Left lung (tissue), 10 donors: ENCODE results near the gene TUT1. TPM values are rescaled to one million over a fixed set of nuclear protein-coding genes. Genes with fewer than 3 reads are reported as not detected.

Experiments
- ATAC-seq: fragments of 200-7000 bp; cut with Tn5 transposase; one replicate; pipeline ENCODE4 v1.9.1; 2020; ENCODE audit warnings: moderate library complexity
- DNase-seq, 4 donors: peaks; one replicate each; pipeline ENCODE4 v3.0.0-alpha.2; 2013 to 2020
- H3K27ac ChIP-seq, 2 donors: fragments of 200-600 bp; sonication (generic) in 1 of 2; one replicate each; pipeline versions ENCODE4 v1.5.0 to v1.8.0; 2020 to 2021
- H3K27me3 ChIP-seq, 2 donors: fragments of 200-600 bp; sonication (generic) in 1 of 2; one replicate each; pipeline versions ENCODE4 v1.5.0 to v1.8.0; 2020 to 2021
- H3K36me3 ChIP-seq, 2 donors: fragments of 200-600 bp; sonication (generic) in 1 of 2; one replicate each; pipeline versions ENCODE4 v1.5.0 to v1.8.0; 2020 to 2021
- H3K4me1 ChIP-seq, 2 donors: fragments of 200-600 bp; one replicate each; pipeline ENCODE4 v1.8.0; 2021
- H3K4me3 ChIP-seq, 2 donors: fragments of 200-600 bp; sonication (generic) in 1 of 2; one replicate each; pipeline versions ENCODE4 v1.5.0 to v1.8.0; 2020 to 2021; ENCODE audit warnings: mild to moderate bottlenecking in 1 of 2
- H3K9me3 ChIP-seq, 2 donors: fragments of 200-600 bp; sonication (generic) in 1 of 2; one replicate each; pipeline versions ENCODE4 v1.5.0 to v1.8.0; 2020 to 2021
- CTCF ChIP-seq, 2 donors: fragments of 200-600 bp; sonication (generic) in 1 of 2; IDR thresholded peaks; one replicate each; pipeline versions ENCODE4 v1.5.0 to v1.8.0; 2021; ENCODE audit warnings: antibody characterized with exemption in 2 of 2
- intact Hi-C, 2 donors: fragments of 100-400 bp; cut with DNase I; formaldehyde crosslinking; loops; one replicate each; pipeline versions ENCODE4 v1.11.2 to v1.14.2; 2022
- polyA plus RNA-seq, 6 donors: library from polyadenylated mRNA; unstranded; fragments of 120-200 nt; gene quantifications; one replicate each; pipeline ENCODE4 v1.2.1, GENCODE V29; 2013; ENCODE audit not compliant: insufficient read length in 6 of 6
- total RNA-seq, 2 donors: library from RNA; stranded (reverse); fragmentation: NEBNext Ultra II Directional; extraction: Animal tissue kit (Norgen Biotek cat#: 25700); gene quantifications; one replicate each; pipeline ENCODE4 v1.2.1, GENCODE V29; 2021
- donor health status: DM: no; HTN: yes; CAD: no.
- donor health status: DM: no; HTN: no; CAD: no.

Gene TUT1
- total and polyA plus RNA-seq, 8 donors = 12.6 to 27.8 (median 22.3) TPM

GRCh38 chr11:62599069-62599696 lies 7.9 kb upstream of the TUT1 start:
- Histone ChIP-seq H3K4me1 (peaks cover 25 to 53% of the 10 kb centered on the region in 2 donors), H3K36me3 (peaks cover 0 to 58% of the 10 kb centered on the region in 2 donors), H3K27me3 (no peaks in the 10 kb centered on the region), H3K27ac (peak overlapping the region; percentile 62 to 97), H3K4me3 (peak overlapping the region in 1 of 2 donors; percentile 98), H3K9me3 (no peaks in the 10 kb centered on the region)
- intact Hi-C loops = no loop called here
- peak; percentile 78 to 95 (median 90) for DNase-seq
- no peak for TF ChIP-seq CTCF (IDR thresholded peaks at IDR 0.05)
- ATAC-seq = peak; percentile 53

DNA sequence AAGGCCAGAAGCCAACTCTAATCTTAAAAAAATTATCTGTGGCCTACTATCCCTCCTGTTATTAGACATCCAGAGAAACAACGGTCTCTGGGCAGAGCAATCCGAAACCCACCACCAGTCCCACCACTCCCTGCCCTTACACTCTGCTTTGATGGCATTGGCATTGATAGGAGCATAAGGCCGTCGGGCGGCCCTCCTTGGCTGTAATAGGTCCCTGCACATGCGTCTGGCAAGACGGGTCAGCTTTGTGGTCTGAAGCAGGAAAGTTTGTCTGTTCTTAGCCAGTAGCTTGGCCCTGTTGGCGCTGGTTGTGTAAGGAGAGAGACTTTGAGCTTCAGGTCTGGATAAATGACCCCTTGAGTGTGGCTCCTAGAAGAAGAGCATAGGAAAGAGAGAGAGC lies 3.8 kb upstream of the TUT1 start:
- Histone ChIP-seq H3K9me3 (no peaks in the 10 kb centered on the region), H3K4me1 (peaks cover 26 to 61% of the 10 kb centered on the region in 2 donors), H3K36me3 (peaks cover 0 to 58% of the 10 kb centered on the region in 2 donors), H3K4me3 (no peak overlapping the region), H3K27me3 (no peaks in the 10 kb centered on the region), H3K27ac (no peak overlapping the region)
- TF ChIP-seq CTCF (IDR thresholded peaks at IDR 0.05) = no peak
- ATAC-seq (no peak), DNase-seq (no peak)
- intact Hi-C loops = no loop called here

- no peak overlapping the region for H3K27ac ChIP-seq
- peak; percentile 42 for ATAC-seq
Measured at GRCh38 chr11:62593434-62594044, 2.2 kb upstream of the TUT1 start.

DNA sequence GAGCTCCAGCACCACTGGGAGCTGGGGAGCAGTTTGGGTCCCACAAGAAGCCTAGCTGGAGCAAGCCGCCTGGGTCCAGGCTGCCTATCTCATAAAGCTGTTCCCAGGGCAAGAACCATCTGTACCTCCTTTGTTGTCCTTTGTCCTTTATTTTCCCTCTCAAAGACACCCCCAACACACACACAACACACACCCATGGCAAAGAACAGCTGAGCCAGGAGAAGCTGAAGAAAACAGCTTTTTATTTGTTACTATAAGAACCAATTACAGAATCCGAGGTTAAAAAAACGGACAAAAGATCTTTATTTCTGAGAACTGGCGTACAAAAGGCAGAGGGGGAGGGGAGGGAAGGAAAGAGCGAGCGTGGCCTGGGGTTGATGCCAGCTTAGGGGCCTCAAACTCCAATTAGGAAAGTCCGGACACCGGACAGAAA lies 1.7 kb upstream of the TUT1 start:
- Histone ChIP-seq H3K27me3 (no peaks in the 10 kb centered on the region), H3K36me3 (peaks cover 0 to 53% of the 10 kb centered on the region in 2 donors), H3K4me3 (peak overlapping the region in 1 of 2 donors; percentile 75), H3K4me1 (peaks cover 12 to 45% of the 10 kb centered on the region in 2 donors), H3K9me3 (no peaks in the 10 kb centered on the region), H3K27ac (peak overlapping the region; percentile 89 to 93)
- TF ChIP-seq CTCF (IDR thresholded peaks at IDR 0.05) = no peak
- intact Hi-C loops = no loop called here
- ATAC-seq (no peak), DNase-seq (no peak)

More at GRCh38 chr11:62593434-62594044, 2.2 kb upstream of the TUT1 start:
- no peaks in the 10 kb centered on the region for H3K9me3 ChIP-seq
- TF ChIP-seq CTCF (IDR thresholded peaks at IDR 0.05) = peak; percentile 41 to 55
- intact Hi-C loops = no loop called here
- no peak overlapping the region for H3K4me3 ChIP-seq
- H3K4me1 ChIP-seq = peaks cover 12 to 50% of the 10 kb centered on the region in 2 donors
- peak; percentile 39 to 89 (median 78) for DNase-seq
- no peaks in the 10 kb centered on the region for H3K27me3 ChIP-seq
- H3K36me3 ChIP-seq = peaks cover 0 to 53% of the 10 kb centered on the region in 2 donors

DNA sequence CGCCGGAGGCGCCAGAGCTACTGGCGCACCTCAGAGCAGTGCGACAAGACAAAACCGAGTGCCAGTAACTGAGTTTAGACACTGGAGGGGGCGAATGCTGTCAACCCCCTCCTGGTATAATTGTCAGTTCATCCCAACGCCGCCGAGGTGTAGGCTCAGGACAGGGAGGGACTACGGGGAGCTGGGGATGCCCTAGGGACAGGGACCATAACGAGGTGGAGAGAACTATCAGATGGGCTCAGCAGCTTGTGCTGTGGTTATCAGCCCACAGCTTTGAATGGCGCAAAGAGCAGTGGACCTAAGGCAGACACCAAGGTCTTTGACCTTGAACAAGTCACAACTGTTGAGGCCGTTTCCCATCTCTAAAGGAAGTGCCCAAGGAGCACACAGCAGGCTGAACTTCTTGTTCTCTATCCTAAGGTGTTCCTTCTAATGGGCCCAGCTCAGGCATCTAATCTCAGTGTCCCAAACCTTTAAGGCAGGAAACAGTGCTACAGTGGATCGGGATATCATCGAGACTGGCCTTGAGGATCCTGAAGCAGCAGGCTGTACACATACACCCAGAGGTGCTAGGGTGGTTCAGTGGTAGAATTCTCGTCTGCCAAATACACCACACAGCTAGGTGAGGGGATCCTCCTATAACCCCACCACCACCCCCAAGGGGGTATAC lies 958 bp upstream of the TUT1 start:
- H3K4me3 ChIP-seq = peak overlapping the region; percentile 35 to 75
- no peaks in the 10 kb centered on the region for H3K9me3 ChIP-seq
- peaks cover 12 to 39% of the 10 kb centered on the region in 2 donors for H3K4me1 ChIP-seq
- H3K27me3 ChIP-seq = no peaks in the 10 kb centered on the region
- DNase-seq = no peak
- intact Hi-C loops = no loop called here
- peaks cover 0 to 53% of the 10 kb centered on the region in 2 donors for H3K36me3 ChIP-seq
- H3K27ac ChIP-seq = peak overlapping the region; percentile 89 to 93
- ATAC-seq = no peak
- TF ChIP-seq CTCF (IDR thresholded peaks at IDR 0.05) = no peak
